Spleen (tissue), 13 donors: ENCODE data around the gene C12orf57. TPM values are rescaled to one million over a fixed set of nuclear protein-coding genes. Genes with fewer than 3 reads are reported as not detected.

Source experiments
- DNase-seq: peaks from one replicate; pipeline ENCODE4 v3.0.0-alpha.2; 2020
- H3K27ac ChIP-seq, 8 donors: fragments of 200-600 bp; sonication (generic) in 7 of 8; 1 replicate in 4 of 8; 2 replicates in 4 of 8; pipeline versions ENCODE4 v1.5.0 to v1.8.0; 2016 to 2021; ENCODE audit warnings: inconsistent platforms in 4 of 8, mild to moderate bottlenecking in 4 of 8, moderate library complexity in 1 of 8
- H3K27me3 ChIP-seq, 7 donors: fragments of 200-600 bp; sonication (generic) in 6 of 7; replicated peaks in 1 of 7; 1 replicate in 4 of 7; 2 replicates in 3 of 7; pipeline versions ENCODE4 v1.5.0 to v1.8.0; 2016 to 2021; ENCODE audit warnings: inconsistent platforms in 3 of 7, mild to moderate bottlenecking in 1 of 7
- H3K36me3 ChIP-seq, 6 donors: fragments of 200-600 bp; sonication (generic) in 5 of 6; 1 replicate in 4 of 6; 2 replicates in 2 of 6; pipeline versions ENCODE4 v1.5.0 to v1.8.0; 2016 to 2021; ENCODE audit warnings: inconsistent platforms in 2 of 6
- H3K4me1 ChIP-seq, 6 donors: fragments of 200-600 bp; sonication (generic) in 5 of 6; 1 replicate in 3 of 6; 2 replicates in 3 of 6; pipeline versions ENCODE4 v1.5.0 to v1.8.0; 2016 to 2021; ENCODE audit warnings: inconsistent platforms in 3 of 6
- H3K4me3 ChIP-seq, 8 donors: fragments of 200-600 bp; sonication (generic) in 7 of 8; 1 replicate in 4 of 8; 2 replicates in 4 of 8; pipeline versions ENCODE4 v1.5.0 to v1.8.0; 2016 to 2021; ENCODE audit warnings: inconsistent platforms in 4 of 8, mild to moderate bottlenecking in 4 of 8, moderate library complexity in 2 of 8
- H3K9me3 ChIP-seq, 8 donors: fragments of 200-600 bp; sonication (generic) in 7 of 8; 1 replicate in 4 of 8; 2 replicates in 4 of 8; pipeline versions ENCODE4 v1.5.0 to v1.8.0; 2016 to 2021; ENCODE audit warnings: inconsistent platforms in 4 of 8
- CTCF ChIP-seq, 11 experiments: fragments of 200-600 bp in 7 of 11; fragments of 450-650 bp in 4 of 11; sonication (generic) in 4 of 11; IDR thresholded peaks in 8 of 11; conservative IDR thresholded peaks in 3 of 11; 1 replicate in 7 of 11; 2 replicates in 4 of 11; pipeline versions ENCODE4 v1.4.0 to v1.8.0; 2016 to 2021; ENCODE audit warnings: antibody characterized with exemption in 11 of 11, inconsistent platforms in 4 of 11, mild to moderate bottlenecking in 1 of 11
- POLR2A ChIP-seq, 3 donors: fragments of 450-650 bp; IDR thresholded peaks; one replicate each; pipeline ENCODE4 v1.5.1; 2017; ENCODE audit warnings: antibody characterized with exemption in 3 of 3, mild to moderate bottlenecking in 1 of 3
- POLR2AphosphoS5 ChIP-seq, 3 donors: sonication (generic); formaldehyde crosslinking; IDR thresholded peaks; one replicate each; pipeline ENCODE4 v1.5.1; 2017; ENCODE audit warnings: antibody characterized with exemption in 3 of 3
- WGBS, 5 donors: extraction: QIAGEN DNeasy Blood & Tissue Kit in 3 of 5; methylation state at CpG; one replicate each; pipeline versions ENCODE4 v1.1.5 to v1.1.7; 2013 to 2018; 5-methylcytosine and 5-hydroxymethylcytosine counted together
- intact Hi-C: fragments of 100-400 bp; cut with DNase I; formaldehyde crosslinking; loops from one replicate; pipeline ENCODE4 v1.15.0; 2023; ENCODE audit warnings: low total_unique reads
- long read RNA-seq, 2 donors: transcript quantifications; one replicate each; lab custom pipeline, GENCODE V29; 2026
- polyA plus RNA-seq, 3 donors: library from polyadenylated mRNA; stranded (reverse); fragments of 200-250 nt; gene quantifications; one replicate each; pipeline ENCODE4 v1.2.1, GENCODE V29; 2013
- total RNA-seq, 7 donors: library from RNA; depleted of rRNA in 3 of 7; stranded (reverse); fragments of >200 nt in 3 of 7; fragmentation: NEBNext Ultra II Directional in 4 of 7; extraction: Animal tissue kit (Norgen Biotek cat#: 25700) in 4 of 7; gene quantifications; one replicate each; pipeline versions ENCODE4 v1.1.0 to v1.2.1, GENCODE V29; 2016 to 2021
- donor health status: healthy with polysubstance abuse.
- donor health status: DM: no; HTN: no; CAD: no; lungs with moderate emphysema.
- donor health status: DM: no; HTN: no; CAD: no.
- donor health status: Bipolar disorder and iron deficiency.
- donor health status: healthy.
- donor health status: DM: no; HTN: no; CAD: no.
- donor health status: DM: yes; HTN: yes; CAD: no.

The C12orf57 gene
- 100 to 1,000 TPM in 6 of 7 donors, 10 to 100 TPM in 1; 79.2 to 364 (median 116) TPM for total RNA-seq
- polyA plus RNA-seq, result 100 to 1,000 TPM; 181 to 323 (median 242) TPM
- long read RNA-seq, donor 1, transcript C12orf57-204 (3 exons, 551 nt), result minor isoform, 5 of 141 reads
- long read RNA-seq, donor 1, transcript C12orf57-201 (3 exons, 560 nt), result major isoform, 103 of 141 reads
- long read RNA-seq, donor 1, transcript C12orf57-202 (3 exons, 662 nt), result minor isoform, 25 of 141 reads
- long read RNA-seq, donor 1, partial matches to known transcripts, result 7 of 141 reads
- long read RNA-seq, donor 1, other reads (novel, unspliced or antisense), result 0 of 141 reads
- long read RNA-seq, donor 2, transcript C12orf57-201 (3 exons, 560 nt), result major isoform, 65 of 93 reads
- long read RNA-seq, donor 2, transcript C12orf57-202 (3 exons, 662 nt), result minor isoform, 21 of 93 reads
- long read RNA-seq, donor 2, partial matches to known transcripts, result 5 of 93 reads
- long read RNA-seq, donor 2, other reads (novel, unspliced or antisense), result 0 of 93 reads

DNA sequence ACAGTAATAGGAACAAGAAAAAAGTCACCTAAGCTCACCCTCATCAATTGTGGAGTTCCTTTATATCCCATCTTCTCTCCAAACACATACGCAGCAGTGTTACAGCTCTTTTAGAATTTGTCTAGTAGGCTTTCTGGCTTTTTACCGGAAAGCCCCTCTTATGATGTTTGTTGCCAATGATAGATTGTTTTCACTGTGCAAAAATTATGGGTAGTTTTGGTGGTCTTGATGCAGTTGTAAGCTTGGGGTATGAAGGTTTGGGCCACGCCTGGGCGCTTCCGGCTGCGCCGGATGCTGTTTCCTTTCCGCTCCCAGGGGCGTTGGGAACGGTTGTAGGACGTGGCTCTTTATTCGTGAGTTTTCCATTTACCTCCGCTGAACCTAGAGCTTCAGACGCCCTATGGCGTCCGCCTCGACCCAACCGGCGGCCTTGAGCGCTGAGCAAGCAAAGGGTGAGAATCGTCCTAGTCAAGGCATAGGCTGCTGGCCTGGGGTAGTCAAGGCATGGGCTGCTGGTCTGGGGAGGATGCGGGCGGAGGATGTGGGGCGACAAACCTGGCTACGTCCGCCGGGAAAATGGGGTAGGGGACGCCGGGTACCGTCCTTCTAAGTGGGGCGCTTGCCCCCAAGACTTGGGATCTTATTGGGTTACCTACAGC is at the start of gene C12orf57, which contains the start of gene RNU7-1:
Gene C12orf57 (plus strand): TSS at position 301 of the 659 bp plus-strand sequence. CDS start 100 bp downstream, at position 401.
Gene RNU7-1 (plus strand): TSS at position 95 of the 659 bp plus-strand sequence.
- H3K36me3 ChIP-seq, result peaks cover 0 to 30% (median 4%) of the 10 kb centered on the region in 6 donors
- peak; percentile 91 for DNase-seq
- no peaks in the 10 kb centered on the region for H3K9me3 ChIP-seq
- no peak for TF ChIP-seq CTCF (IDR thresholded peaks at IDR 0.05 in 8 of 11, conservative IDR thresholded peaks at IDR 0.05 in 3 of 11)
- TF ChIP-seq POLR2AphosphoS5 (IDR thresholded peaks at IDR 0.05), result peak; percentile 73 to 91 (median 86)
- peak in 2 of 3 donors; percentile 73 to 87 for TF ChIP-seq POLR2A (IDR thresholded peaks at IDR 0.05)
- no peaks in the 10 kb centered on the region for H3K27me3 ChIP-seq
- peaks cover 43 to 80% (median 68%) of the 10 kb centered on the region in 6 donors for H3K4me1 ChIP-seq
- peak within 1 kb of the TSS; percentile 47 to 81 (median 73) for H3K4me3 ChIP-seq
- H3K27ac ChIP-seq, result peak within 1 kb of the TSS; percentile 92 to 99 (median 96)
- WGBS, 5 donors, result 0 to 1% (median 0%) methylated on average over 25 to 31 of the region's 31 CpGs
- intact Hi-C loops, result loop anchor here (10.0 kb wide), 1 partner anchor 171 kb away; no protein-coding TSS in a partner anchor

GRCh38 chr12:6894321-6894720 is 49.5 kb upstream of the C12orf57 start:
- TF ChIP-seq POLR2A (IDR thresholded peaks at IDR 0.05), result no peak
- no peak for TF ChIP-seq CTCF (IDR thresholded peaks at IDR 0.05 in 8 of 11, conservative IDR thresholded peaks at IDR 0.05 in 3 of 11)
- no peak for TF ChIP-seq POLR2AphosphoS5 (IDR thresholded peaks at IDR 0.05)
- intact Hi-C loops, result no loop called here
- Histone ChIP-seq H3K4me1 (peaks cover 0 to 29% (median 16%) of the 10 kb centered on the region in 6 donors), H3K9me3 (no peaks in the 10 kb centered on the region), H3K4me3 (no peak overlapping the region), H3K27ac (peak overlapping the region in 4 of 8 donors; percentile 41 to 57 (median 53)), H3K27me3 (no peaks in the 10 kb centered on the region), H3K36me3 (no peaks in the 10 kb centered on the region)
- 45 to 83% (median 61%) methylated on average over 3 of the region's 3 CpGs for WGBS, 5 donors
- no peak for DNase-seq

- H3K4me1 ChIP-seq, result peaks cover 0 to 21% (median 7%) of the 10 kb centered on the region in 6 donors
- H3K9me3 ChIP-seq, result no peaks in the 10 kb centered on the region
- H3K27me3 ChIP-seq, result no peaks in the 10 kb centered on the region
- intact Hi-C loops, result no loop called here
- H3K36me3 ChIP-seq, result no peaks in the 10 kb centered on the region
- 80 to 95% (median 86%) methylated on average over 6 of the region's 6 CpGs for WGBS, 5 donors
- DNase-seq, result no peak
- H3K4me3 ChIP-seq, result no peak overlapping the region
- no peak overlapping the region for H3K27ac ChIP-seq
- no peak for TF ChIP-seq POLR2A (IDR thresholded peaks at IDR 0.05)
- no peak for TF ChIP-seq POLR2AphosphoS5 (IDR thresholded peaks at IDR 0.05)
- no peak for TF ChIP-seq CTCF (IDR thresholded peaks at IDR 0.05 in 8 of 11, conservative IDR thresholded peaks at IDR 0.05 in 3 of 11)
These were observed 46.9 kb upstream of the C12orf57 start for GRCh38 chr12:6896846-6897435.
